Keratinocyte (primary cell): ENCODE results near the gene TUSC7. TPM values are rescaled to one million over a fixed set of nuclear protein-coding genes. Genes with fewer than 3 reads are reported as not detected.

Experiments
- DNase-seq: peaks from one replicate; pipeline ENCODE4 v3.0.0-alpha.2; 2011; ENCODE audit warnings: low read depth, missing footprints, low spot score
- FAIRE-seq: peaks from 2 replicates; lab custom pipeline; 2011; peaks lifted over from hg19 to GRCh38; lab: Jason Lieb, UNC
- H2AFZ ChIP-seq: 2 replicates; pipeline ENCODE4 v1.6.0; 2012; ENCODE audit warnings: low read length, control low read depth, inconsistent platforms; ENCODE audit not compliant: control insufficient read depth
- H3K27ac ChIP-seq: 2 replicates; pipeline ENCODE4 v1.5.1; 2011; ENCODE audit warnings: low read length; ENCODE audit not compliant: control insufficient read depth, insufficient read depth
- H3K27me3 ChIP-seq: 3 replicates; pipeline ENCODE4 v1.6.0; 2011; ENCODE audit warnings: low read length; ENCODE audit not compliant: control insufficient read depth, insufficient read depth; ENCODE audit errors: extremely low read depth
- H3K36me3 ChIP-seq, 2 experiments: 2 replicates in 1 of 2; 3 replicates in 1 of 2; pipeline ENCODE4 v1.5.1; 2011; ENCODE audit warnings: low read length in 2 of 2, mild to moderate bottlenecking in 1 of 2; ENCODE audit not compliant: control insufficient read depth in 2 of 2, insufficient read depth in 2 of 2; ENCODE audit errors: extremely low read depth in 1 of 2
- H3K4me1 ChIP-seq: 3 replicates; pipeline ENCODE4 v1.5.1; 2011; ENCODE audit warnings: low read length; ENCODE audit not compliant: control insufficient read depth, insufficient read depth; ENCODE audit errors: extremely low read depth
- H3K4me2 ChIP-seq: 3 replicates; pipeline ENCODE4 v1.6.0; 2011; ENCODE audit warnings: low read depth, low read length; ENCODE audit not compliant: control insufficient read depth, insufficient read depth; ENCODE audit errors: extremely low read depth
- H3K4me3 ChIP-seq, 3 experiments: fragments of 200-600 bp in 1 of 3; sonication (generic) in 1 of 3; 2 replicates in 2 of 3; 3 replicates in 1 of 3; pipeline ENCODE4 v1.5.1; 2011 to 2016; ENCODE audit warnings: low read length in 3 of 3, mild to moderate bottlenecking in 3 of 3, control low read depth in 2 of 3, inconsistent platforms in 1 of 3, low read depth in 1 of 3, mixed read lengths in 1 of 3, mixed run types in 1 of 3, moderate library complexity in 1 of 3; ENCODE audit not compliant: control insufficient read depth in 2 of 3, insufficient read depth in 2 of 3; ENCODE audit errors: extremely low read depth in 1 of 3
- H3K79me2 ChIP-seq: 2 replicates; pipeline ENCODE4 v1.6.0; 2012; ENCODE audit warnings: low read length; ENCODE audit not compliant: control insufficient read depth, insufficient read depth
- H3K9ac ChIP-seq: 3 replicates; pipeline ENCODE4 v1.6.0; 2011; ENCODE audit warnings: low read length; ENCODE audit not compliant: control insufficient read depth, insufficient read depth; ENCODE audit errors: extremely low read depth
- H3K9me1 ChIP-seq: 3 replicates; pipeline ENCODE4 v1.6.0; 2011; ENCODE audit warnings: low read length; ENCODE audit not compliant: control insufficient read depth, insufficient read depth; ENCODE audit errors: extremely low read depth
- H3K9me3 ChIP-seq: 2 replicates; pipeline ENCODE4 v1.5.1; 2012; ENCODE audit warnings: low read depth, low read length; ENCODE audit not compliant: control insufficient read depth
- H4K20me1 ChIP-seq: 3 replicates; pipeline ENCODE4 v1.6.0; 2011; ENCODE audit warnings: low read length; ENCODE audit not compliant: control insufficient read depth, insufficient read depth; ENCODE audit errors: extremely low read depth
- EZH2 ChIP-seq: IDR thresholded peaks from one replicate; pipeline ENCODE4 v1.6.1; 2012; ENCODE audit warnings: inconsistent platforms, mild to moderate bottlenecking, low read length, moderate library complexity
- dilution Hi-C: fragments of 300-500 bp; cut with MboI; formaldehyde crosslinking; loops from one replicate; pipeline ENCODE4 v1.7.0; 2020; ENCODE audit warnings: low sequenced_read_pairs; ENCODE audit not compliant: extremely low pct_ligation_motif_present
- polyA minus RNA-seq, 3 experiments: library from RNA; depleted of rRNA, polyadenylated mRNA; stranded (reverse); fragments of >200 nt; gene quantifications; 1 replicate in 1 of 3; 2 replicates in 1 of 3; 3 replicates in 1 of 3; pipeline ENCODE4 v1.2.3, GENCODE V29; 2011
- polyA plus RNA-seq, 5 experiments: library from polyadenylated mRNA; depleted of rRNA in 3 of 5; stranded (reverse) in 3 of 5; stranded (forward) in 1 of 5; unstranded in 1 of 5; fragments of >200 nt; gene quantifications; 1 replicate in 1 of 5; 2 replicates in 3 of 5; 3 replicates in 1 of 5; pipeline versions ENCODE4 v1.2.1 to v1.2.3, GENCODE V29; 2011 to 2012; ENCODE audit warnings: missing spikeins in 2 of 5, low read depth in 1 of 5, low replicate concordance in 1 of 5
- TF ChIP-seq, protein P1 (sequence below), 3 experiments: IDR thresholded peaks in 1 of 3; conservative IDR thresholded peaks in 1 of 3; optimal IDR thresholded peaks in 1 of 3; 2 replicates in 2 of 3; 3 replicates in 1 of 3; pipeline versions ENCODE3 to v1.5.1; 2011; ENCODE audit warnings: low read length in 3 of 3, mild to moderate bottlenecking in 3 of 3, moderate library complexity in 2 of 3, control low read depth in 1 of 3, inconsistent platforms in 1 of 3; ENCODE audit not compliant: insufficient read depth in 2 of 3; ENCODE audit errors: extremely low read depth in 1 of 3

Gene TUSC7
- not detected in 3 replicates for polyA plus RNA-seq
- polyA plus RNA-seq (2011; ENCODE audit: low read depth) = not detected
- not detected in 2 replicates for polyA plus RNA-seq (2011; cell fraction: cytosol; rRNA removed)
- not detected in 2 replicates for polyA plus RNA-seq (2011; cell fraction: nucleus; rRNA removed)
- polyA plus RNA-seq (2012; ENCODE audit: low replicate concordance) = not detected in 2 replicates
- not detected in 3 replicates for polyA minus RNA-seq
- not detected for polyA minus RNA-seq (2011; cell fraction: cytosol; rRNA and poly(A)+ RNA removed)
- not detected in 2 replicates for polyA minus RNA-seq (2011; cell fraction: nucleus; rRNA and poly(A)+ RNA removed)

DNA sequence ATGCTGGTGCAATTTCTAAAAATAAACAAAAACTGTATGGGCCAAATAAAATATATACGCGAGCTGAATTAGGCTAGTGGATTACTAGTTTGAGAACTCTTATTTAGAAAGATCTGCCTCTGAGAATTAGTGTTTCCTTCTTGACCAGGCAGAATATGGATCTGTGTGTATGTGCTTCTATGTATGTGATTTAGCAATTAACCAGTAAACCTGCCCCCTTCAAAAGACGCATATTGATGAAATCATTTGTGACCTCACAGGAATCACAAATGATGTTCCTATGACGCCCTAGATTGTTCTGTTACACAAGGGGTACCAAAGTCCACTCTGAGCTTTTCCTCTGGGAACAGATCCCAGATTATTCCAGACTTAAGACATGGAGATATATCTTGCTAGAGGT lies at the start of gene TUSC7:
Gene TUSC7 (plus strand): TSS at position 301 of the 400 bp plus-strand sequence.
- Histone ChIP-seq H3K4me3 (no peak within 1 kb of the TSS), H3K36me3 (no peaks in the 10 kb centered on the region), H3K4me2 (no peak within 1 kb of the TSS), H3K9me1 (no peaks in the 10 kb centered on the region), H3K79me2 (no peaks in the 10 kb centered on the region), H3K9me3 (no peaks in the 10 kb centered on the region), H4K20me1 (no peaks in the 10 kb centered on the region), H2AFZ (no peak within 1 kb of the TSS), H3K9ac (no peak within 1 kb of the TSS), H3K4me1 (no peaks in the 10 kb centered on the region), H3K27ac (no peak within 1 kb of the TSS), H3K27me3 (no peaks in the 10 kb centered on the region)
- FAIRE-seq (no peak), DNase-seq (no peak)
- TF ChIP-seq EZH2 = no peak
- TF ChIP-seq, protein P1, sequence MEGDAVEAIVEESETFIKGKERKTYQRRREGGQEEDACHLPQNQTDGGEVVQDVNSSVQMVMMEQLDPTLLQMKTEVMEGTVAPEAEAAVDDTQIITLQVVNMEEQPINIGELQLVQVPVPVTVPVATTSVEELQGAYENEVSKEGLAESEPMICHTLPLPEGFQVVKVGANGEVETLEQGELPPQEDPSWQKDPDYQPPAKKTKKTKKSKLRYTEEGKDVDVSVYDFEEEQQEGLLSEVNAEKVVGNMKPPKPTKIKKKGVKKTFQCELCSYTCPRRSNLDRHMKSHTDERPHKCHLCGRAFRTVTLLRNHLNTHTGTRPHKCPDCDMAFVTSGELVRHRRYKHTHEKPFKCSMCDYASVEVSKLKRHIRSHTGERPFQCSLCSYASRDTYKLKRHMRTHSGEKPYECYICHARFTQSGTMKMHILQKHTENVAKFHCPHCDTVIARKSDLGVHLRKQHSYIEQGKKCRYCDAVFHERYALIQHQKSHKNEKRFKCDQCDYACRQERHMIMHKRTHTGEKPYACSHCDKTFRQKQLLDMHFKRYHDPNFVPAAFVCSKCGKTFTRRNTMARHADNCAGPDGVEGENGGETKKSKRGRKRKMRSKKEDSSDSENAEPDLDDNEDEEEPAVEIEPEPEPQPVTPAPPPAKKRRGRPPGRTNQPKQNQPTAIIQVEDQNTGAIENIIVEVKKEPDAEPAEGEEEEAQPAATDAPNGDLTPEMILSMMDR (optimal IDR thresholded peaks at IDR 0.05 in 1 of 3, IDR thresholded peaks at IDR 0.05 in 1 of 3, conservative IDR thresholded peaks at IDR 0.05 in 1 of 3; ENCODE audit: extremely low read depth in 1 of 3, insufficient read depth in 2 of 3, low read length in 3 of 3) = no peak
- dilution Hi-C loops = no loop called here

DNA sequence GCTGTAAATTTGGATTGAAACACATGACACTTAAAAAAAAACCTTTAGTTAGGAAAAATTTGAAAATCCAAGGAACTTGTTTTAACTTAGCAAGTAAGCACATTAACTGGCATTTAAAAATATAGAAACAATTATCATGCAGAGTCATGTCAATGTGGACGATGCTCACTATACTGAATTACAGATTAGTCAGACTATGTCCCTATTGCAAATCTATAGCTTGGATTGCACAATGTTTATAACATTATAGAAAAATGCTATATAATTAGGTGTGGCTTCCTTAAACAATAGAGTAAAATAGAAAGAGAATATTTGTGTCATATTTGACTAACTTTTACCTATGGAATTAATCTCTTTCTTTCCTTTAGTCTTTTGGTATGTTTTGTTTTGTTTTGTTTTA lies 48.4 kb upstream of the TUSC7 start:
- no peaks in the 10 kb centered on the region for H3K36me3 ChIP-seq
- no peaks in the 10 kb centered on the region for H3K27me3 ChIP-seq
- H3K79me2 ChIP-seq = no peaks in the 10 kb centered on the region
- H4K20me1 ChIP-seq = no peaks in the 10 kb centered on the region
- H3K9me3 ChIP-seq = no peaks in the 10 kb centered on the region
- peaks cover 3% of the 10 kb centered on the region for H3K4me1 ChIP-seq
- dilution Hi-C loops = no loop called here
- H3K4me2 ChIP-seq = peak overlapping the region; percentile 8
- DNase-seq = no peak
- H3K27ac ChIP-seq = peak overlapping the region; percentile 26
- H3K9me1 ChIP-seq = no peaks in the 10 kb centered on the region
- TF ChIP-seq, protein P1 (optimal IDR thresholded peaks at IDR 0.05 in 1 of 3, IDR thresholded peaks at IDR 0.05 in 1 of 3, conservative IDR thresholded peaks at IDR 0.05 in 1 of 3; ENCODE audit: extremely low read depth in 1 of 3, insufficient read depth in 2 of 3, low read length in 3 of 3) = no peak
- TF ChIP-seq EZH2 = no peak
- H3K9ac ChIP-seq = no peak overlapping the region
- H2AFZ ChIP-seq = no peak overlapping the region
- H3K4me3 ChIP-seq = no peak overlapping the region
- no peak for FAIRE-seq
